Sigmoid colon (tissue), 7 donors: ENCODE measurements around the gene B4GALT3. TPM values are rescaled to one million over a fixed set of nuclear protein-coding genes. Genes with fewer than 3 reads are reported as not detected.

Source experiments
- DNase-seq: peaks from one replicate; pipeline ENCODE4 v3.0.0-alpha.2; 2019
- H3K27ac ChIP-seq, 4 donors: fragments of 200-600 bp; sonication (generic); one replicate each; pipeline ENCODE4 v1.5.1; 2016 to 2019; ENCODE audit warnings: mild to moderate bottlenecking in 1 of 4
- H3K27me3 ChIP-seq, 3 donors: fragments of 200-600 bp; sonication (generic); one replicate each; pipeline ENCODE4 v1.5.1; 2019; ENCODE audit warnings: mild to moderate bottlenecking in 1 of 3
- H3K36me3 ChIP-seq, 4 donors: fragments of 200-600 bp; sonication (generic); one replicate each; pipeline ENCODE4 v1.5.1; 2016 to 2019
- H3K4me1 ChIP-seq, 4 donors: fragments of 200-600 bp; sonication (generic); one replicate each; pipeline ENCODE4 v1.5.1; 2017 to 2019
- H3K4me3 ChIP-seq, 4 donors: fragments of 200-600 bp; sonication (generic); one replicate each; pipeline ENCODE4 v1.5.1; 2017 to 2019; ENCODE audit warnings: mild to moderate bottlenecking in 2 of 4, moderate library complexity in 1 of 4
- H3K9me3 ChIP-seq, 4 donors: fragments of 200-600 bp in 3 of 4; sonication (generic) in 3 of 4; one replicate each; pipeline versions ENCODE4 v1.5.1 to v1.6.1; 2013 to 2019
- EP300 ChIP-seq, 4 donors: sonication (generic); formaldehyde crosslinking; IDR thresholded peaks; one replicate each; pipeline ENCODE4 v1.6.1; 2017; ENCODE audit warnings: antibody characterized with exemption in 4 of 4
- POLR2A ChIP-seq, 2 donors: fragments of 450-650 bp; IDR thresholded peaks; one replicate each; pipeline ENCODE4 v1.6.1; 2016; ENCODE audit warnings: antibody characterized with exemption in 2 of 2, mild to moderate bottlenecking in 2 of 2, moderate library complexity in 2 of 2
- POLR2AphosphoS5 ChIP-seq, 4 donors: sonication (generic); formaldehyde crosslinking; IDR thresholded peaks; one replicate each; pipeline ENCODE4 v1.6.1; 2017; ENCODE audit warnings: antibody characterized with exemption in 4 of 4
- WGBS, 2 donors: extraction: QIAGEN DNeasy Blood & Tissue Kit; methylation state at CpG; one replicate each; pipeline ENCODE4 v1.1.7; 2013; 5-methylcytosine and 5-hydroxymethylcytosine counted together
- intact Hi-C: fragments of 100-400 bp; cut with DNase I; formaldehyde crosslinking; loops from one replicate; pipeline ENCODE4 v1.15.1; 2023
- polyA plus RNA-seq, 3 donors: library from polyadenylated mRNA; stranded (reverse); fragments of 200-250 nt; gene quantifications; one replicate each; pipeline ENCODE4 v1.2.3, GENCODE V29; 2013
- total RNA-seq, 4 donors: library from RNA; depleted of rRNA; stranded (reverse); fragments of >200 nt; gene quantifications; one replicate each; pipeline ENCODE4 v1.1.0, GENCODE V29; 2016
- TF ChIP-seq, protein P1 (sequence below), 4 experiments: fragments of 450-650 bp in 3 of 4; fragments of 200-600 bp in 1 of 4; IDR thresholded peaks; one replicate each; pipeline ENCODE4 v1.5.1; 2016 to 2019; ENCODE audit warnings: antibody characterized with exemption in 4 of 4, mild to moderate bottlenecking in 3 of 4, moderate library complexity in 2 of 4
- donor health status: healthy with polysubstance abuse.
- donor health status: Bipolar disorder and iron deficiency.
- donor health status: healthy.

The B4GALT3 gene
- total and polyA plus RNA-seq, 7 donors, result 10.7 to 33.4 (median 16.8) TPM

DNA sequence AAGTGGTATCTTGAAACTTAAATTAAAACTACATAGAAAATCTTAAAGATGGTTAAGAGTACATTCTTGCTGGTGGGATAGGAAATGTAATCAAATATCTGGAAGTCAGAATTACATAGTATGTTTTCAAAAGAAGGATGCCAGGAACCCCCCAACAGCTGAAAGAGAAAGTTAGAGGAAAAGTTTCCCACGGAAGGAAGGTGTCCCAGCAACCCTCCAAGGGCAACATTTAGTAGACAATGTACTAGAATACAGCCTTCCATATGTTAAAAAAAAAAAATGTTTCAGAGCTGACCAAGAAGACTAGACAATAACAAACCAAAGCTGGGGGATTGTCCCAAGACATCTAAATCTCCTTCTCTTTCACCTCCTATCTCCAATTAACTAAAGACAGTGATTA lies 47.0 kb downstream of the B4GALT3 start:
- intact Hi-C loops, result no loop called here
- Histone ChIP-seq H3K27me3 (no peaks in the 10 kb centered on the region), H3K9me3 (no peaks in the 10 kb centered on the region), H3K4me3 (no peak overlapping the region), H3K4me1 (peaks cover 0 to 55% (median 49%) of the 10 kb centered on the region in 4 donors), H3K36me3 (peaks cover 10 to 50% (median 22%) of the 10 kb centered on the region in 4 donors), H3K27ac (no peak overlapping the region)
- no peak for DNase-seq
- TF ChIP-seq, protein P1, sequence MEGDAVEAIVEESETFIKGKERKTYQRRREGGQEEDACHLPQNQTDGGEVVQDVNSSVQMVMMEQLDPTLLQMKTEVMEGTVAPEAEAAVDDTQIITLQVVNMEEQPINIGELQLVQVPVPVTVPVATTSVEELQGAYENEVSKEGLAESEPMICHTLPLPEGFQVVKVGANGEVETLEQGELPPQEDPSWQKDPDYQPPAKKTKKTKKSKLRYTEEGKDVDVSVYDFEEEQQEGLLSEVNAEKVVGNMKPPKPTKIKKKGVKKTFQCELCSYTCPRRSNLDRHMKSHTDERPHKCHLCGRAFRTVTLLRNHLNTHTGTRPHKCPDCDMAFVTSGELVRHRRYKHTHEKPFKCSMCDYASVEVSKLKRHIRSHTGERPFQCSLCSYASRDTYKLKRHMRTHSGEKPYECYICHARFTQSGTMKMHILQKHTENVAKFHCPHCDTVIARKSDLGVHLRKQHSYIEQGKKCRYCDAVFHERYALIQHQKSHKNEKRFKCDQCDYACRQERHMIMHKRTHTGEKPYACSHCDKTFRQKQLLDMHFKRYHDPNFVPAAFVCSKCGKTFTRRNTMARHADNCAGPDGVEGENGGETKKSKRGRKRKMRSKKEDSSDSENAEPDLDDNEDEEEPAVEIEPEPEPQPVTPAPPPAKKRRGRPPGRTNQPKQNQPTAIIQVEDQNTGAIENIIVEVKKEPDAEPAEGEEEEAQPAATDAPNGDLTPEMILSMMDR (IDR thresholded peaks at IDR 0.05), result no peak
- TF ChIP-seq EP300 (IDR thresholded peaks at IDR 0.05), result no peak
- TF ChIP-seq POLR2AphosphoS5 (IDR thresholded peaks at IDR 0.05), result no peak
- no peak for TF ChIP-seq POLR2A (IDR thresholded peaks at IDR 0.05)
- 70 to 75% methylated on average over 1 of the region's 1 CpG for WGBS, 2 donors

GRCh38 chr1:161128591-161129420 lies 48.5 kb downstream of the B4GALT3 start:
- H3K36me3 ChIP-seq, result peaks cover 10 to 62% (median 29%) of the 10 kb centered on the region in 4 donors
- intact Hi-C loops, result no loop called here
- H3K9me3 ChIP-seq, result no peaks in the 10 kb centered on the region
- WGBS, 2 donors, result 96 to 98% methylated on average over 4 of the region's 4 CpGs
- no peak overlapping the region for H3K27ac ChIP-seq
- H3K27me3 ChIP-seq, result no peaks in the 10 kb centered on the region
- H3K4me3 ChIP-seq, result no peak overlapping the region
- peaks cover 0 to 46% (median 41%) of the 10 kb centered on the region in 4 donors for H3K4me1 ChIP-seq
- no peak for DNase-seq
- TF ChIP-seq, protein P1 (IDR thresholded peaks at IDR 0.05), result no peak
- TF ChIP-seq POLR2AphosphoS5 (IDR thresholded peaks at IDR 0.05) (no peak), EP300 (IDR thresholded peaks at IDR 0.05) (no peak), POLR2A (IDR thresholded peaks at IDR 0.05) (no peak)

DNA sequence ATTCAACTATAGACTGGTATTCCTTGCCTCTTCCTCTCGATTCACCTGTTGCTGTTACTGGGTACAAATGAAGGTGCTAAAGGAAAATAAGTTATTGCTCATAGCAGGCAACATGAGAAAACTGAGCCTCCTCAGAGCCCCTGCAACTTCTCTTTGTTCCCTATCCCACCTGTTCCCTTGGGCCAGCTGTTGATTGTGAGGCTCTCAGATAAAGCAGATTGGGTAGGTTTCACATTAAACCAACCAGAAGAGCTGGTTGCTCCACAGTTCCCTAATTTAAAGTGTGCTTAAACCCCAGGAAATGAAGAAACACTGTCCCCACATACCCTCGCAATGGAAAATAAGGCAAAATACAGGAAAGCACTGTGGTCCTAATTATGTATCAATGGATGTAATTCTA lies 49.7 kb downstream of the B4GALT3 start:
- Histone ChIP-seq H3K4me3 (no peak overlapping the region), H3K36me3 (peaks cover 10 to 74% (median 40%) of the 10 kb centered on the region in 4 donors), H3K27ac (no peak overlapping the region), H3K4me1 (peaks cover 0 to 39% (median 35%) of the 10 kb centered on the region in 4 donors), H3K27me3 (no peaks in the 10 kb centered on the region), H3K9me3 (no peaks in the 10 kb centered on the region)
- 83 to 88% methylated on average over 2 of the region's 2 CpGs for WGBS, 2 donors
- intact Hi-C loops, result no loop called here
- TF ChIP-seq, protein P1 (IDR thresholded peaks at IDR 0.05), result no peak
- TF ChIP-seq POLR2A (IDR thresholded peaks at IDR 0.05) (no peak), EP300 (IDR thresholded peaks at IDR 0.05) (no peak), POLR2AphosphoS5 (IDR thresholded peaks at IDR 0.05) (no peak)
- no peak for DNase-seq

DNA sequence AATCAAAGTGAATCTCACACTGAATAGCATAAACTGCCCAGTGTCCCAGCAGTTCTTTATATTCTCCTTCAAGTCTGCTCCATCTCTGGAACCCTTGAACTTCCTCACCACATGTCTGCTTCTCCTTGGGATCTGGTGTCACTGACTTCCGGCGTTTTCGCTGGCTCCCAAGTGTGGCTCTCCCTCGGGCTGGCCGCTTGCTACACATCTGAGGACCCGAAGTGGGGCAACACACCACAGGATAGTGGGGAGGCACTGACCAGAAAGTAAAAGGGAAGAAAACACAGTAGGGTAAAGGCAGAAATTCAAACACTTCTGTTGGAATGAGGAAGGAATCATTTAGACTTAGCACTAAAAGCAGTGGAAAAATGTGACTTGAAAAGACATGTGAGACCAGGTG lies 54.3 kb downstream of the B4GALT3 start:
- Histone ChIP-seq H3K36me3 (peaks cover 2 to 83% (median 56%) of the 10 kb centered on the region in 4 donors), H3K27ac (no peak overlapping the region), H3K9me3 (no peaks in the 10 kb centered on the region), H3K4me1 (peaks cover 0 to 42% (median 32%) of the 10 kb centered on the region in 4 donors), H3K27me3 (no peaks in the 10 kb centered on the region), H3K4me3 (no peak overlapping the region)
- intact Hi-C loops, result no loop called here
- DNase-seq, result no peak
- TF ChIP-seq POLR2AphosphoS5 (IDR thresholded peaks at IDR 0.05) (no peak), EP300 (IDR thresholded peaks at IDR 0.05) (no peak), POLR2A (IDR thresholded peaks at IDR 0.05) (no peak)
- TF ChIP-seq, protein P1 (IDR thresholded peaks at IDR 0.05), result no peak
- 89% methylated on average over 6 of the region's 6 CpGs for WGBS, 2 donors
